NCI-H524 (cell line): ENCODE results near the gene SLC9C2.

Experiments
- DNase-seq, 2 experiments: peaks; one replicate each; lab custom pipeline; 2025; lab: John Stamatoyannopoulos, UW

The SLC9C2 gene

GRCh38 chr1:173451981-173452380 lies 150.9 kb downstream of the SLC9C2 start:
- DNase-seq, result no peak
